B cell (primary cell): ENCODE measurements around the gene MED27. TPM values are rescaled to one million over a fixed set of nuclear protein-coding genes. Genes with fewer than 3 reads are reported as not detected.

Experiments used
- ATAC-seq: fragments of 200-7000 bp; cut with Tn5 transposase; one replicate; pipeline ENCODE4 v1.10.0; 2021; ENCODE audit warnings: low read depth, mild to moderate bottlenecking, moderate number of reproducible peaks, moderate library complexity
- CTCF ChIA-PET: fragments of 350-600 bp; sonication (Branson Sonifier 250); formaldehyde crosslinking; loops from one replicate; lab custom pipeline; 2021; ENCODE audit warnings: antibody characterized with exemption, inconsistent platforms; lab: Charles Lee
- POLR2A ChIA-PET: fragments of 350-600 bp; sonication (Branson Sonifier 250); formaldehyde crosslinking; loops from one replicate; lab custom pipeline; 2021; ENCODE audit warnings: antibody characterized with exemption; lab: Charles Lee
- DNase-seq: peaks from one replicate; pipeline ENCODE4 v3.0.0; 2013
- H2AFZ ChIP-seq: 2 replicates; pipeline ENCODE4 v1.6.1; 2012; ENCODE audit warnings: mild to moderate bottlenecking, low read depth, low read length; ENCODE audit not compliant: insufficient read depth, poor library complexity, severe bottlenecking
- H3K27ac ChIP-seq, 2 donors: 1 replicate in 1 of 2; 2 replicates in 1 of 2; pipeline ENCODE4 v1.5.1; 2012 to 2013; ENCODE audit warnings: low read length in 2 of 2, mild to moderate bottlenecking in 2 of 2, moderate library complexity in 1 of 2
- H3K27me3 ChIP-seq, 4 experiments: fragments of 200-600 bp in 1 of 4; sonication (generic) in 1 of 4; replicated peaks in 1 of 4; 1 replicate in 2 of 4; 2 replicates in 2 of 4; pipeline versions ENCODE4 v1.6.1 to v1.7.0; 2013 to 2016; ENCODE audit warnings: low read length in 3 of 4, mild to moderate bottlenecking in 2 of 4, mixed read lengths in 1 of 4, moderate library complexity in 1 of 4; ENCODE audit not compliant: insufficient read depth in 4 of 4, control insufficient read depth in 3 of 4; ENCODE audit errors: control extremely low read depth in 1 of 4
- H3K36me3 ChIP-seq, 2 experiments: replicated peaks in 1 of 2; 1 replicate in 1 of 2; 2 replicates in 1 of 2; pipeline versions ENCODE4 v1.6.1 to v1.7.1; 2013; ENCODE audit warnings: low read length in 1 of 2; ENCODE audit not compliant: insufficient read depth in 2 of 2, control insufficient read depth in 1 of 2; ENCODE audit errors: control extremely low read depth in 1 of 2, extremely low read depth in 1 of 2
- H3K4me1 ChIP-seq, 2 donors: fragments of 200-600 bp in 1 of 2; sonication (generic) in 1 of 2; 1 replicate in 1 of 2; 2 replicates in 1 of 2; pipeline versions ENCODE4 v1.5.1 to v1.6.1; 2013 to 2017; ENCODE audit warnings: low read length in 2 of 2; ENCODE audit not compliant: control insufficient read depth in 2 of 2, insufficient read depth in 2 of 2
- H3K4me2 ChIP-seq: replicated peaks from 2 replicates; pipeline ENCODE3; 2012; ENCODE audit warnings: mild to moderate bottlenecking, low read depth, low read length; ENCODE audit not compliant: poor library complexity, severe bottlenecking
- H3K4me3 ChIP-seq, 5 experiments: fragments of 200-600 bp in 1 of 5; sonication (generic) in 1 of 5; 1 replicate in 3 of 5; 2 replicates in 2 of 5; pipeline versions ENCODE4 v1.5.1 to v1.7.0; 2011 to 2016; ENCODE audit warnings: low read length in 4 of 5, mild to moderate bottlenecking in 4 of 5, low read depth in 2 of 5, control low read depth in 1 of 5, moderate library complexity in 1 of 5; ENCODE audit not compliant: insufficient read depth in 1 of 5; ENCODE audit errors: control extremely low read depth in 1 of 5, extremely low read depth in 1 of 5
- H3K79me2 ChIP-seq: fragments of 200-600 bp; sonication (generic); one replicate; pipeline ENCODE4 v1.6.0; 2016; ENCODE audit warnings: low read length; ENCODE audit not compliant: control insufficient read depth, insufficient read depth
- H3K9ac ChIP-seq: fragments of 200-600 bp; sonication (generic); 2 replicates; pipeline ENCODE4 v1.6.1; 2017; ENCODE audit warnings: mild to moderate bottlenecking, low read length, moderate library complexity
- H3K9me3 ChIP-seq, 3 donors: one replicate each; pipeline versions ENCODE4 v1.6.1 to v1.7.1; 2013; ENCODE audit warnings: low read length in 2 of 3; ENCODE audit not compliant: control insufficient read depth in 2 of 3, insufficient read depth in 1 of 3; ENCODE audit errors: control extremely low read depth in 1 of 3
- H4K20me1 ChIP-seq: 2 replicates; pipeline ENCODE4 v1.6.0; 2012; ENCODE audit warnings: mild to moderate bottlenecking, low read length; ENCODE audit not compliant: insufficient read depth, control insufficient read depth, poor library complexity, severe bottlenecking
- H3K27ac Mint-ChIP-seq: one replicate; pipeline ENCODE4 v1.8.0; 2021; ENCODE audit warnings: mixed read lengths
- H3K27me3 Mint-ChIP-seq: one replicate; pipeline ENCODE4 v1.8.0; 2021; ENCODE audit warnings: mixed read lengths
- H3K4me1 Mint-ChIP-seq: one replicate; pipeline ENCODE4 v1.8.0; 2021; ENCODE audit warnings: mixed read lengths
- H3K4me3 Mint-ChIP-seq: one replicate; pipeline ENCODE4 v1.8.0; 2021; ENCODE audit warnings: mixed read lengths
- H3K9me3 Mint-ChIP-seq: one replicate; pipeline ENCODE4 v1.8.0; 2022; ENCODE audit warnings: mixed read lengths; ENCODE audit not compliant: insufficient read depth
- EZH2 ChIP-seq: IDR thresholded peaks from 2 replicates; pipeline ENCODE4 v1.6.1; 2012; ENCODE audit warnings: borderline replicate concordance, low read depth, mild to moderate bottlenecking, moderate library complexity, low read length; ENCODE audit not compliant: insufficient read depth, poor library complexity, severe bottlenecking
- WGBS: methylation state at CpG from one replicate; pipeline ENCODE4 v1.1.5; 2013; ENCODE audit warnings: missing lambda C conversion rate; ENCODE audit not compliant: insufficient coverage; 5-methylcytosine and 5-hydroxymethylcytosine counted together
- intact Hi-C: fragments of 100-400 bp; cut with micrococcal nuclease; formaldehyde crosslinking; loops from one replicate; pipeline ENCODE4 v1.10.0; 2022
- polyA plus RNA-seq: library from polyadenylated mRNA; depleted of rRNA; stranded (reverse); fragments of >200 nt; gene quantifications from 2 replicates; pipeline ENCODE4 v1.2.3, GENCODE V29; 2012
- total RNA-seq, 2 donors: library from RNA; stranded (reverse); fragments of 120-200 nt in 1 of 2; gene quantifications; 1 replicate in 1 of 2; 2 replicates in 1 of 2; pipeline versions ENCODE4 v1.2.3 to v1.2.4, GENCODE V29; 2013 to 2022
- TF ChIP-seq, protein P1 (sequence below): fragments of 200-600 bp; IDR thresholded peaks from one replicate; pipeline ENCODE4 v1.8.0; 2022; ENCODE audit warnings: antibody characterized with exemption, mild to moderate bottlenecking

The MED27 gene
- total and polyA plus RNA-seq, 2 donors (not counting 1 experiment from before 2014, with no cell fraction given) = 17.4 to 17.7 TPM

DNA sequence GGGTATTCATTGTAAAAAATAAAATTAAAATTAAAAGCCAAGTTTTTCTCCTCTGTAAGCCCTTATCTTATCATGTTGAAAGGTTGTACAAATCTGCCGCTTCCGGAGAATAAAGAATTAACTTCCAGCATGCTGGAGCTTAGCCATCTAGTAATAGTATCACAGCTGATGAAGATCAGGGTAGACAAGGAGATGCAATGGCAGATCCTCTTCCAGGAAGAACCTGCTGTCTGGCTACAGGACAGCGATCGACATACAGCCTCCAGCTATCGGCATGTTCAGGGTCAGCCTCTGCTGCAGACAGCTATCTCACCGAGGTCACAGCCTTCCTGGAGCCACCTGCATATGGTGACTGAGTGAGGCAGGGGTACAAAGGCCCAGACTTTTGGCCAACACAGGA, 82.6 kb downstream of the MED27 start:
- ChIA-PET CTCF (no interaction called here), POLR2A (no interaction called here)
- Histone ChIP-seq H3K27me3 (no peaks in the 10 kb centered on the region), H4K20me1 (peaks cover 12% of the 10 kb centered on the region), H2AFZ (no peak overlapping the region), H3K36me3 (peaks cover 1 to 14% of the 10 kb centered on the region in 2 experiments), H3K4me1 (no peaks in the 10 kb centered on the region), H3K9me3 (peaks cover 0 to 5% (median 0%) of the 10 kb centered on the region in 3 donors), H3K4me2 (no peak overlapping the region), H3K79me2 (peaks cover 16% of the 10 kb centered on the region), H3K4me3 (no peak overlapping the region), H3K27ac (no peak overlapping the region), H3K9ac (no peak overlapping the region)
- no peak overlapping the region for H3K27ac Mint-ChIP-seq
- H3K4me3 Mint-ChIP-seq = no peak overlapping the region
- TF ChIP-seq EZH2 = no peak
- TF ChIP-seq, protein P1, sequence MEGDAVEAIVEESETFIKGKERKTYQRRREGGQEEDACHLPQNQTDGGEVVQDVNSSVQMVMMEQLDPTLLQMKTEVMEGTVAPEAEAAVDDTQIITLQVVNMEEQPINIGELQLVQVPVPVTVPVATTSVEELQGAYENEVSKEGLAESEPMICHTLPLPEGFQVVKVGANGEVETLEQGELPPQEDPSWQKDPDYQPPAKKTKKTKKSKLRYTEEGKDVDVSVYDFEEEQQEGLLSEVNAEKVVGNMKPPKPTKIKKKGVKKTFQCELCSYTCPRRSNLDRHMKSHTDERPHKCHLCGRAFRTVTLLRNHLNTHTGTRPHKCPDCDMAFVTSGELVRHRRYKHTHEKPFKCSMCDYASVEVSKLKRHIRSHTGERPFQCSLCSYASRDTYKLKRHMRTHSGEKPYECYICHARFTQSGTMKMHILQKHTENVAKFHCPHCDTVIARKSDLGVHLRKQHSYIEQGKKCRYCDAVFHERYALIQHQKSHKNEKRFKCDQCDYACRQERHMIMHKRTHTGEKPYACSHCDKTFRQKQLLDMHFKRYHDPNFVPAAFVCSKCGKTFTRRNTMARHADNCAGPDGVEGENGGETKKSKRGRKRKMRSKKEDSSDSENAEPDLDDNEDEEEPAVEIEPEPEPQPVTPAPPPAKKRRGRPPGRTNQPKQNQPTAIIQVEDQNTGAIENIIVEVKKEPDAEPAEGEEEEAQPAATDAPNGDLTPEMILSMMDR = no peak
- intact Hi-C loops = no loop called here
- DNase-seq (no peak), ATAC-seq (no peak)
- peaks cover 2% of the 10 kb centered on the region for H3K4me1 Mint-ChIP-seq
- H3K27me3 Mint-ChIP-seq = no peaks in the 10 kb centered on the region
- WGBS = 97% methylated on average over 4 of the region's 6 CpGs
- H3K9me3 Mint-ChIP-seq = no peaks in the 10 kb centered on the region

DNA sequence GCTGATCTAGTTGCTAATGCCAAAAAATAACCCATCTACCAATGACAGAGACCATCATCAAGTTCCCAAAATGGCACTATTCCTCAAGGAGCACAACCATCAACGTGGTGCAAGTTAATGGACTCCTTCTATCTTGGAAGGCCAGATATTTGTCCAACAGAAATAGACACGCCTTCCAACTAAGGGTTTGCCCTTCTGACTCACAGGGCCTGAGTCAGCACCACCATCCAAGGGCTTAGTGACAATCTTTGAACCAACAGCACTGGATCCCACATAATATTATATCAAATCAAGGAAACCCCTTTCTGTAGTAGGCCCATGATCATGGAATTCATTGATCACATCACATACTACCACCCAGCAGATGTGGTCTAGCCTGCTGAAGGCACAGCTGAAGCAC, 84.3 kb downstream of the MED27 start:
- ATAC-seq = no peak
- WGBS = 100% methylated on average over 2 of the region's 2 CpGs
- H4K20me1 ChIP-seq = peaks cover 12% of the 10 kb centered on the region
- no peak overlapping the region for H3K4me3 Mint-ChIP-seq
- H3K4me1 Mint-ChIP-seq = peaks cover 2% of the 10 kb centered on the region
- H3K9me3 ChIP-seq = no peaks in the 10 kb centered on the region
- H3K27ac Mint-ChIP-seq = no peak overlapping the region
- H3K9ac ChIP-seq = no peak overlapping the region
- peaks cover 0 to 14% of the 10 kb centered on the region in 2 experiments for H3K36me3 ChIP-seq
- no peaks in the 10 kb centered on the region for H3K27me3 ChIP-seq
- H3K9me3 Mint-ChIP-seq = no peaks in the 10 kb centered on the region
- H3K27me3 Mint-ChIP-seq = no peaks in the 10 kb centered on the region
- H2AFZ ChIP-seq = no peak overlapping the region
- ChIA-PET POLR2A (no interaction called here), CTCF (no interaction called here)
- H3K79me2 ChIP-seq = peaks cover 16% of the 10 kb centered on the region
- H3K27ac ChIP-seq = no peak overlapping the region
- intact Hi-C loops = no loop called here
- no peaks in the 10 kb centered on the region for H3K4me1 ChIP-seq
- no peak for DNase-seq
- H3K4me2 ChIP-seq = no peak overlapping the region
- H3K4me3 ChIP-seq = no peak overlapping the region
- no peak for TF ChIP-seq EZH2
- TF ChIP-seq, protein P1 = no peak
